ENCODE data around the gene CD6.

The CD6 gene

GRCh38 chr11:60985991-60986915 lies 14.8 kb downstream of the CD6 start:
- no peak for DNase-seq

GRCh38 chr11:60987577-60988277 lies 16.2 kb downstream of the CD6 start:
- DNase-seq, result no peak

GRCh38 chr11:60988658-60989057 lies 17.2 kb downstream of the CD6 start:
- no peak for DNase-seq

- no peak for DNase-seq
Measured at GRCh38 chr11:60989093-60989650, 17.7 kb downstream of the CD6 start.

- no peak for DNase-seq
Measured at GRCh38 chr11:60991457-60991856, 20.0 kb downstream of the CD6 start.

GRCh38 chr11:60992842-60993409 lies 21.4 kb downstream of the CD6 start:
- DNase-seq, result peak; percentile 96

- peak; percentile 75 for DNase-seq
Measured at GRCh38 chr11:60993615-60994014, 22.1 kb downstream of the CD6 start.

GRCh38 chr11:60994541-60995080 lies 23.1 kb downstream of the CD6 start:
- peak; percentile 31 for DNase-seq

- no peak for DNase-seq
Measured at GRCh38 chr11:60995798-60996197, 24.3 kb downstream of the CD6 start.

GRCh38 chr11:60996381-60997138 lies 25.1 kb downstream of the CD6 start:
- peak; percentile 23 for DNase-seq

GRCh38 chr11:61000426-61000825 lies 28.9 kb downstream of the CD6 start:
- DNase-seq, result no peak

GRCh38 chr11:61001931-61002330 lies 30.5 kb downstream of the CD6 start:
- no peak for DNase-seq

- DNase-seq, result no peak
Measured at GRCh38 chr11:61002598-61002997, 31.1 kb downstream of the CD6 start.

GRCh38 chr11:61004180-61004611 lies 32.7 kb downstream of the CD6 start:
- peak; percentile 70 for DNase-seq

- no peak for DNase-seq
Measured at GRCh38 chr11:61004761-61005181, 33.3 kb downstream of the CD6 start.

GRCh38 chr11:61007383-61007955 lies 36.0 kb downstream of the CD6 start:
- DNase-seq, result peak; percentile 30

GRCh38 chr11:61007956-61008896 lies 36.7 kb downstream of the CD6 start:
- DNase-seq, result no peak

- no peak for DNase-seq
Measured at GRCh38 chr11:61008971-61009370, 37.5 kb downstream of the CD6 start.

- no peak for DNase-seq
Measured at GRCh38 chr11:61009392-61010275, 38.2 kb downstream of the CD6 start.

Measured in NCI-H2171 treated with DMSO at 0.1 percent for 48 hours (cell line).